HG03439 (cell line): Measurements from ENCODE around the gene TBC1D14.
A peak's percentile ranks its signal among the peaks of the same experiment; 100 is the strongest.
"Not testable (repeated sequence)": the region's sequence is repeated elsewhere in the genome, so short reads cannot be mapped to it uniquely, and the experiment has no call there.

ENCODE experiments used
- ATAC-seq: cut with Tn5 transposase; IDR thresholded peaks from one replicate; pipeline ENCODE4 v1.9.1; 2021; ENCODE audit warnings: mild to moderate bottlenecking, moderate library complexity; ENCODE audit not compliant: unreplicated experiment

Gene TBC1D14

DNA sequence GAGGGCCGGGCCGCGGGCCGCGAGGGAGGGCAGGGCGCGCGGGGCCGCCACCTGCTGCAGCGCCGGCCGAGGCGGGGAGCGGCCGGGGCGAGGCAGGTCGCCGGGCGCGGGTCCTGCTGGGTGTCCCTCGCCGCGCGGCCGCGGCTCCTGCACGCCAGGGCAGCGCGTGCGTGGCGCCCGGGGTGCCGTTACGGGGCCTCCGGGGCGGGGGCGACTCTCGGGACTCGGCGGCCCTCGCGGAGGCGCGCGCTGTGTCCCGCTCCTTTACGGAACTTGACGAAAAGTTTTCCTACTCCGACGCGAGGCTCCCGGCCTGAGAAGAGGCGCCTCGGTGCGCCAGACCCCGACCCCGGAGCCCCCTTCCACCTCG, 329 bp downstream of the TBC1D14 start:
- peak; percentile 37 for ATAC-seq

DNA sequence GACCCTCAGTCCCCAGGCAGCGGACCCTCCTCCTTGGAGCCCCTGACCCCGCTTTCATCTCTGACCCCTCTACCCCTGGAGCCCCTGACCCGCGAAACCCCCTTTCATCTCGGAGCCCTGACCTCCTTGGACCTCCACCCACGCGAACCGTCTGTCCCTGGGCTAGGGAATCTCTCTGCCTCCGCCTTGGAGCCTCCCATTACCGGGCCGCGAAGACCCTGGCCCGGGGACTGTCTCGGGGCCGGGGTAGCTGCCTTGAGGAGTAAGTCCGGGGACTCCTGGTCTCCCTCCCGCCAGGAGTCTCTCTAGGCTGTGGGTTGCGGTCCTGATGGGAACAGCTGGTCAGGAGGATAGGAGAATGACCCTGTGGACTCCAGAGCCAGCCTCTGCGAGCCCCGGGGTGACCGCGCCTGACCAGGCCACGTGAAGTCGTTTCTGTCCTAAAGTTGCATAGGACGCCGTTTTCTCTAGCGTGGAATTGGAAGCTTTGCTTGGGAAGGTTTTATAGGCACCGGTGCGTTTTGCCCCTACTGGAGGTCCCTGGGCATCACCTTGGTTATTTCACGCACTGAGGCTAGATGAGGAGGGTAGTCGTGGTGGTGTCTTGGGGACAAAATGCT, 824 bp downstream of the TBC1D14 start:
- no peak for ATAC-seq

DNA sequence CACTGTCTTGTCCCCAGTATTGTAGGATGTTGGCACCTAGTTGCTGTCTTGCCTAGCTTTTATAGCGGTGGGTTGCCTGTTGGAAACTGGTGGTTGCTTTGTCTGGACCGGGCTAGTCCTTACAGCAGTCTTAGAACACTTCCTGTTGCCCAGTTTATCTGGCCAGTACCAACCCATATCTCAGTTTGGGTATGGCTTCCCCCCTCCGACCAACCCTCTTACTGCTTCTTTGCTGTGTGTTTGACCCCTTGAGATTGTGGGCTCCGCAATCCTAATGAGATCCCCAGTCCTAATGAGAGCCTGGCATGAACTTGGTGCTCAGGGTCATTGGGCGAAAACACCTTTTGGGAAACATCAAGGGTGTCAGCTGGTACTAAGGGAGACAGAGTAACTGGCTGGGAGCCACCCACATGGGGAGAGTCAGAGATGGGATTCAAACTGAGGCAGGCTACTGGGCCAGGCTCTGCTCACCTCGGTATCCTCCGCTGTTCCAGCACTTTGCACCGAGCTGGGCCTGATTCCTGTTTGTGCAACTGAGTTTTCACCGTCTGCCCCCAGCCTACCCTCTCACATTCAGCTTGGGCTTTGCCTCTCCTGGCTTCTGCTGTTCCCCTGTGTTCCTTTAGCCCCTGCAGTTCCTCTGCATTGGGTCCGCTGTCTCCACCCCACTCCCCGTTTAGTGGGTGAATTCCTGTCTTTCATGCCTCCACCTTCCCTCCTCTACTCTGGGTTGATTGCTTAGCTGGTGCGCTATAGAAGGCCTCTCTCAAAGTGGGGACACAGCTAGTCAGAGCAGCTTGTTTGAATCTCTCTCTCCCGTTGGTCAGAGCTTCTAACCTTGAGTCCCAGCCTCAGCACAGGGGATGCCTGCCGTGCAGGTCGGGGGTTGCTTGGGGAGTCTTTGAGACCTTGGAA, 1.6 kb downstream of the TBC1D14 start:
- ATAC-seq = no peak

DNA sequence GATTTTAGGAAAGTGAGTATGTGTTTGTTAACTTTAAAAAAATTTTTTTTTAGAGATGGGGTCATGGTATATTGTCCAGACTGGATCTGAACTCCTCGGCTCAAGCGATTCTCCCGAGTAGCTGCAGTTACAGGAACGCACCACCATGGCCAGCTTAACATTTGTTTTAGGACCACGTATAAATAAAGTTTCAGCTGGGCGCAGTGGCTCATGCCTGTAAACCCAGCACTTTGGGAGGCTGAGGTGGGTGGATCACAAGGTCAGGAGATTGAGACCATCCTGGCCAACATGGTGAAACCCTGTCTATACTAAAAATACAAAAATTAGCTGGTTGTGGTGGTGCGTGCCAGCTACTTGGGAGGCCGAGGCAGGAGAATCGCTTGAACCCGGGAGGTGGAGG, 2.3 kb downstream of the TBC1D14 start:
- not testable (repeated sequence) for ATAC-seq

DNA sequence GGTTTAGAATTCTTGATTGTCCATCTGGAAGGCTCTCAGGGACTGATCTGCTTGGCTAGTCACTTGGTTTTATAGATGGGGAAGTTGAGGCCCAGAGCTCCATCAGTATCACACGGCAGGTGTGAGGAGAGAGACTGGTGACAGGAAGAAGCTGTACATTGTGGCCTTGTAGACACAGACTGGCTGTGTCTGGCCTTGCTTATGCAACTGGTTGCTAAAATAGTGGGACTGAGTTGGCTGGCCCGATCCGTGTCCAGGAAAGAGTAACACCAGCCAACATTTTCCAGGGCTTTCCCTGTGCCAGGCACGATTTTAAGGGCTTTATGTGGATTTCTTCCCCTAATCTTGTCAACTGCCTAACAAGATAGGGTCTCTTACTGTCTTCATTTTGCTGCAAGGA, 2.8 kb downstream of the TBC1D14 start:
- no peak for ATAC-seq

DNA sequence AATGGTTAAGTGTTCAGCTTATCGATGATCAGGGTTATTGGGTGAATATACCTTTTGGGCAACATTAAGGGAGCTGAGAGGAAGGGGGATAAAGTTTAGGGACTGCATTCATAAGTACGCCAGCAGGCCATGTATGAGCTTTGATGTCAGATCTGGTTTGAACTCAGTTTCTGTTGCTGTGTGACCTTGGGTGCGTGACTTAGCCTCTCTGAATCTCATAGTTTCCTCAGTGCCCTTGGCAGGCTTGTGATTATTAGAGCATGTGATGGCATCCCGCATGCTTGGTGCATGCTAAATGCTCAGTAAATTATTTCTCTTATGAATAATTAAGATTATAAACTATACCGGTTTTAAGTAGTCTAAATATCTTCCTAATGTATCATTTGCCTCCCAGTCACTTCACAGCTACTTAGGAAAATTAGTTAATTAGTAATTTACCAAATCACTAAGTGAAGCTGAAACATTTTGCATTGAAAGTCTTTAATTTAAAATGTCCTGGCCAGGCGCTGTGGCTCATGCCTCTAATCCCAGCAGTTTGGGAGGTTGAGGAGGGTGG, 3.8 kb downstream of the TBC1D14 start:
- no peak for ATAC-seq

DNA sequence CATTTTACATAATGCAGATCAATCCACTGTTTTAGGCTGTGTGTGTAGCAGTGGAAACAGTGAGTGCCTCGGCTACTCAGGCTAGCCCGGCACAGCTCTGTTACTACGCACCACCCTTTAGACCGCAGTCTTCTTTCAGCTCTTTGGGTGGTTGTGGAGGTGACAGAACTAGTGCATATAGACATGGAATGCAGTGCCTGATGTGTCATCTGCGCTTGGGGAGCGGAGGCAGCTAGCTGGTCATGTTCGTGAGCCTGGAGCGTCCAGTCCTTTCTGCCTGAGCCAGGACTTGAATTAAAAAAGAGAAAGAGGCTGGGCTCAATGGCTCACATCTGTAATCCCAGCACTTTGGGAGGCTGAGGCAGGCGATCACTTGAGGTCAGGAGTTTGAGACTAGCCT, 4.8 kb downstream of the TBC1D14 start:
- ATAC-seq = no peak

DNA sequence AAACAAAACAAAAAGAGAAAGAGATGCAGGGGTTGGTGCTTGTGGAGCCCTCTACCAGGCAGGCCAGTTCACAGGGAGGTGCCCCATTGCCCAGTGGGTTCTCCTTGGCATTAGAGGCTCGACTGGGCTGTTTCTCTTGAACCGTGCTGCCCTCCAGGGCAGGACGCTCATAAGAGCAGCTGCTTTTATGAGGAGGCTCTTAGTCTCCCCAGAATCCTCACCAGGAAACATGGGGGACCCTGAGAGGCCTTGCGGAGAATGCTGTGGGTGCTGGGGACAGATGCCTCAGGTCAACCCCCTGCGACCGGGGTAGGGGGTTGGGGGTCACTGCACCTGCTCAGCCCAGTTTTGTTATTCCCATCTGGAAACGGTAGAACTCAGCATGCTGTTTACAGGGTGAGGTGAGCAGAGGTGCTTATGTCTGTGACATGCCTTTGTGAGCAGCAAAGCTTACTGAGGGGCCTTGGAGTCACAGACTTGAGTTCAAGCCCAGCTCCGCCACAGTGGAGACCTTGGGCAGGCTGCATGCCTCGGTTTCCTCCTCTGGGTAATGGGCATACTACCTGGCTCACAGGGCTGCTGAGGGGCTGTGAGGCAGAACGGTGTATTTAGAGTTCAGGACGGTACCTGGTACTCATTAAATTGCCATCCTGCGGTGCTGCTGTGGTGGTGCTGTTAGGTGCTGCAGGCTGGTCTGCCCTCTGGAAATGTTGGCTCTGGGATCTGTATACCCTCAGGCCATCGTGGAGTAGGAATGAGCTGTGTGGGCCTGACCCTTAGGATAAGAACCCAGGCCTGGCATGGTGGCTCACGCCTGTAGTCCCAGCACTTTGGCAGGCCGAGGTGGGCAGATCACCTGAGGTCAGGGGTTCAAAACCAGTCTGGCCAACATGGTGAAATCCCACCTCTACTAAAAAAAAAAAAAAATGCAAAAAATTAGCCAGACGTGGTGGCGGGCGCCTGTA, 5.7 kb downstream of the TBC1D14 start:
- no peak for ATAC-seq

DNA sequence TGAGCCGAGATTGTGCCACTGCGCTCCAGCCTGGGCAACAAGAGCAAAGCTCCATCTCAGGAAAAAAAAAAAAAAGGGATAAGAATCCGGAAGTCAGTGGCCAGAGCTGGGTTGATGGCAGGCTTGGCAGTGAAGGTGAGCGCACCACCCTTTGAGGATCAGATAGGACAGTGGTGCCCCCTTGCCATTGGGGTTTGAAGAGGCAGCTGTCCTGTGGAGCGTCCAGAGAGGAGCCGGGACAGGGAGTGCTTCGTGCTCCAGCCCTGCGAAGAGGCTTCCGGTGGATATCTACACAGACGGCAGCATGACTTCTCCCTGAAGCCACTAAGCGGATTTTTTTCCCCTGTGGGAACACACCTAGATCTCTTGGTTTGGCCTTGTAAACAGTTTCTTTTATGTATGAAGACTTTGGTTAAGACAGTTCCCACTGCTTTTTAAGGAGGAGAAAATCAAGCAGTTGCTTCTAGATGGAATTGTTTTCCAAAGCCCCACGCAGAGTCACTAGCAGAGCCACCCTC, 6.5 kb downstream of the TBC1D14 start:
- ATAC-seq = no peak

DNA sequence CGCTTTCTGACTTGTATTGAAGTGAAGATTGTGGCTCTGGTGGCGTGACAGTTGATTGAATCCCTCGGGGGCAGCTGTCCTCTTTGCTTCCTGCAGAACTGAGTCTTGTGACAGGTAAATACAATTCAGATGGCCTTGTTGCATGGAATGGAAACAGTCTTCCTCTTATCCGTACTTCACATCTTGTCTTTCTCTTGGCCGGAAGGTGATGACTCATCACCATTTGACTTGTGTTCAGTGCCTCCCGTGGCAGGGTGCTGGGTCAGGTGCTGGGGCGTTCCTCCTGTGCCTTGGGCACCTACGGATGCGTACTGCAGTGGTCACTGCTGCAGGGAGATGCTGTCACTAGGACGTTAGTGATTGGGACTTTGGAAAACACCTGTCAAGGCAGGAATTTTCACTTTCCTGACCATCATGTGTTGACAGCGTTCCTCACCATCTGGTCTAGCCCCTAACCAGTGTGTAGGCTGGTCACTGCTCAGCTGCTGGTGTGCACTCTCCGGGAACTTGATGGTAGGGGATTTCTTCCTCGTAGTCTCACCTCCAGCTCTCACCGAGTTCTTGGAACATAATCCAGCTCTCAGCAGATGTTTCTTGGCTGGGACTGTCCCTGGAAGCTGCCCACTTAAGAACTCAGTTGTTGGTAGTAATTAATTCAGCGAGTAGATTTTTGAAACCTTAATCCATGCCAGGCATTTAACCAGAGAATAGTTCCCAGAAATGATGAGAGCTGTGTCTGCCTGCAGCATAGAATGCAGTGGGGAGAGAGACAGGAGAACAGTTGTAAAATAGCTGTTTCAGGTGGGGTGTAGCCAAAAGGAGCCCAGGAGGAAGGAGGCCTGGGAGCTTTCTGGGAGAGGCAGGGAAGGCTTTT, 7.2 kb downstream of the TBC1D14 start:
- ATAC-seq = no peak

DNA sequence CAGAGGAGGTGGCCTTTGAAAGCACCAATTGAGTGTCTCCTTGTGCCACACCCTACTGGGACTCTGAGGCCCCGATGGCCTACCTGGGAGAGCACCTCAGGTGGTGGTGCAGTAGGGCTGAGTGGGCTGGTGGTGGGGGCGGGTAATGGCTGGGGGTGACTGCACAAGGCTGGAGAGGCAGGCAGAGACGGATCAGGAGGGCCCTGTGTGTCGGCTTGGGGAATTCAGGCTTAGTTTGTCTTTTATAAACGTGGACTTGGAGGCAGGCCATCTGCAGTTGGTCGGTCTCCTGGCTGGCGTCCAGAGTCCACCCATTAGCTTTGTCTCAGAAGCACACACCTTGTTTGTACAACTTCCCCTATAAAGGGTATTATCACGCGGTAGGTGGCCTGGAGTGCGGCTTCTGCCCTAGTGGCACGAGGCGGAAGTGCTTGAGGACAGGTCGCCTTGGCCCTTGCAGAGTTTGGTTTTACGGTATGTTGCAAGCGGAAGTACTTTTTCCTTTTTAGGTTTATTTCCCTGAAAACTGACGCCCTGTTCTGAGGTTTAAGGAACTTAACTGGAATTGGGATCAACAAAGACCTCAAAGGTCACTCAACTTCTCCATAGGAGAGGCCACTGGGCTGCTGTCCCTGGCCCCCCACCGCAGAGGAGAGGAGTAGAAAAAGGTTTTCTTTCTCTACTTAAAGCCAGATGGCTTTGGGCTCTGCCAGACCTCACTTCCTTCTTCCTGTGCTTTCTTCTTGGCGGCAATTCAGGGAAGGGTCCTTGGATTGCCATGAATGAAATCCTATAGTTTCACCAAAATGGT, 8.0 kb downstream of the TBC1D14 start:
- no peak for ATAC-seq

DNA sequence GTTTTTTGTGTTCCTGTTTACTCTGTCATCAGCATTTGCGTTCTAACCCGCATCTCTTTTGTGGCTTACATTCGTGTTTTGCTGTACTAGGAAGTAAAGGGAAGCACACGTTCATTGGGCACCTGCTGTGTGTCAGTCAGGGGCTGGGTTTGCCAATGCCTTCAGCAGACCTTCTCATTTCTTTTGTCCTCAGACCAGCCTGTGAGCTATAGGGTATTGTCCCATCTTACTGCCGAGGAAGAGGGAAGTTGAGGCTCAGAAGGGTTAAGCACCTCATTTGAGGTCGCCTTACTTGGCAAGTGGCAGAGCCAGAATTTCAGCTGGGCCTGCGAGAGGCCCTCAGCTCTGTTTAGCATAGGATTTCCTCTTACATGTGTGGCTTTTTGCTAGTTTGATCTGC, 8.7 kb downstream of the TBC1D14 start:
- ATAC-seq = no peak

DNA sequence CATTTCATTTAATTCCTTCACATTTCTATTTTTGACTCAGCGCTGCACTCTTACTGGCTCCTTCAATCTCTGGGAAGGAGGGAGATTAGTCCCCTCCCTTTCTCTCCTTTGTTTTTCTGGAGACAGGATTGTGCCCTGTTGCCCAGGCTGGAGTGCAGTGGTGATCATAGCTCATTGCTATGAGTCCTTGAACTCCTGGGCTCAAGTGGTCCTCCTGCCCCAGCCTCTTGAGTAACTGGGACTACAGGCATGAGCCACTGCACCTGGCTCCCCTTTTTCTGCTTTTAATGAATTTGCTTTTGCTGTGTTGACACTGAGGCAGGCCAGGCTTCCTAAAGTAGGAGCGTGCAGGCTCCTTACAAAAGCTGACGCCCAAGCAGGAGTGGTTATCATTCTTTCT, 10.5 kb downstream of the TBC1D14 start:
- no peak for ATAC-seq

DNA sequence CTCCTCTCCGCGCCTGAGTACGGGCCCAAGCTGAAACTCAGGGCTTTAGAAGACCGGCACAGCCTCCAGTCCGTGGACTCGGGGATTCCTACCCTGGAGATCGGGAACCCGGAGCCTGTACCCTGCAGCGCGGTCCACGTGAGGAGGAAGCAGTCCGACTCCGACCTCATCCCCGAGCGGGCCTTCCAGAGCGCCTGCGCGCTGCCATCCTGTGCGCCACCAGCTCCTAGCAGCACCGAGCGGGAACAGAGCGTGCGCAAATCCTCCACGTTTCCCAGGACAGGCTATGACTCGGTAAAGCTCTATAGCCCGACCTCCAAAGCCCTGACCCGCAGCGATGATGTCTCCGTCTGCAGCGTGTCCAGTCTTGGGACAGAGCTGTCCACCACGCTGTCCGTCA, 13.9 kb downstream of the TBC1D14 start:
- ATAC-seq = no peak

DNA sequence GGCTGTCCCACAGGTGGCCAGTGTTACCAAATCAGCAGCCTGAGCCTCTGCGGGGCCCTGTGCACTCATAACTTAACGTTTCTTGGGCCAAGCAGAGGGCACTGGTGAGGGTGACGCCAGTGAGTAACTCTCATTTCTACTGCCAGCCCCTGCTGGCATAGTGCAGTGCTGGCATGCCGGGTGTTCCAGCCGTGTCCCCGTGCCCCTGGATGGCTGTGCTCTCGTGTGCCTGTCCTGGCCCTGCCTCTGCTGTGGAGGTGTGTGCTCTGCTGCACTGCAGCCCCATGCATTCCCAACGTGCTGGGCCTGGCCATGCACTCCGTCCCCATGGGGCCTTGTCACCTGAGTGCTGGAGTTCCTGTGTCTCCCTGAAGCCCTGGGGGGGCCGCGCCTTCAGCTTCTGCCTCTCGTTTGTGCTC, 14.7 kb downstream of the TBC1D14 start:
- no peak for ATAC-seq

DNA sequence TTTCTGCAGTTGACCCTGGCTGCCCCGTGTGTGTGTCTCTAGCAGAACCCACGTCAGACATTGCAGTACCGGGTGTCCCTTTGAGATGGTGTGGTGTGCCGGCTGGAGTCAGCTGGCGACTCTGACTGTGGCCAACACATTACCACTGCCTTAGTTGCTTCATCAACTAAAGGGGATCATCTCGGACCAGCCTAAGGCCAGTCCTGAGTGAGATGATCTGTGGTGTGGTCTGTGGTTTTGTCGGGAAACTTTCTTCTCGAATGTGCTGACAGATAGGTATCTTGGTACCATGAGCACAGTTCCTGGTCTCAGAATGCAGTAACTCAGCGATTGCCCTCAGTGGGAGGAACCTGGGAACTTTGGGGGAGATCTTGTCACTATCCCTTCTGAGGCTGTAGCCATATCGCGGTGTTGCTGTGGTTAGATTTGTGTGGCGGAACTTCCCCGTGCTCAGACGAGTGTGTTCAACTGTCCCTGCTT, 15.8 kb downstream of the TBC1D14 start:
- no peak for ATAC-seq

DNA sequence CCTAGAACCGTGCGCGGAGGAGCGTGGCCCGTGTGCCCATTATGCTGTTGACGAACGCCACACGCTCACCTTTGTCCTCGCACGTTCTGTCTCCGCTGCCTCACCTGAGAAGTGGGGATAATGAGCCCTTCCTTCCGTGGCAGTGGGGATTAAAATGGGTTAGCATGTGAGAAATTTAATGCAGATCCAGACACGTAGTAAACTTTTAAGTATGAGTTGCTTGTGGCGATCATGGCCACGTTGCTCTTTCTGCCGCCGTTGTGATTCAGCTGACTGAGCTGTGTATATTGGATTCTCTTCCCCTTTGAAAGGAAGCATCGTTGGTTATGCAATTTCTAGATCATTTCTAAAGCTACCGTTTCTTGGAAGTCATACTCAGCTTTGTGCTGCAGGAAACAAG, 16.5 kb downstream of the TBC1D14 start:
- ATAC-seq = no peak

DNA sequence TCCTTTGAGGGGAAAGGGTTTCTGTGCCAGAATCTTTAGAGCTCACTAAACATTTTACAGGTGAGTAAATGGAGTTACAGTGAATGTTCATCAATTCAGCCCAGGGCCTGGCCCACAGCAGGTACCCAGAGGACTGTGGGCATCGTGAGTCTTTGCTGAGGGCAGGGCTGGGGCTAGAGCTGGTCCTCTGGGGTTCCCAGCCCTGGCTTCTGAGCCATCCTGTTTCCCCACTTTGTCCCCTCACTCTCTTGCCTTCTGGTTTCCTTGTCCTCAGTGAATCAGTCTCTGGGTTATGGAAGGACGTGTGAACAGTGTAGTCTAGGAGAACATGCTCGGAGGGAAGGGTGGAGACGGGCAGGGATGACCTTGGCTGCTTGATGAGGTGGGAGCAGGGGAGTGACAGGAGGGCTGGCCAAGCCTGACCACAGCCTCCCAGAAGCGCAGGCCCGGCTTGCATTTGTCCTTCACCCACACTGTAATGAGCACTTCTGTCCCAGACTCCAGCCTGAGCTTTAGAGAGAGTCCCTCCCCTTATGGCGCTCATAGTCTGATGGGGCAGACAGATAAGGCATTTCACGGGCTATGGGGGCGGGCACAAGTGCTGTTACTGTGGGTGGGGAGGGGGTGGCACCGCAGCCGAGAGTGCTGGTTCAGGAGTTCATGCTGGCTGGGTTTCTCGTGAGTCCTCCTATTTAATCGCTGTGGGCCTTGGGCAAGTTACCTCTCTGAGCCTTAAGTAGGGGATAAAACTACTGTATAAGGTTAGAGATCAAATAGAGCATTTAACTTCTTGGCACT, 17.3 kb downstream of the TBC1D14 start:
- no peak for ATAC-seq
